ENCODE data around the gene NOL12. TPM values are rescaled to one million over a fixed set of nuclear protein-coding genes. Genes with fewer than 3 reads are reported as not detected.
A peak's percentile ranks its signal among the peaks of the same experiment; 100 is the strongest.

Gene NOL12
- total RNA-seq, 2 donors from 2014 or later = 30.3 to 38.2 TPM

- ATAC-seq (no peak), DNase-seq (no peak)
- intact Hi-C loops (cut with DNase I, micrococcal nuclease) = no loop called here
Measured at GRCh38 chr22:37657590-37658132, 28.5 kb upstream of the NOL12 start.

GRCh38 chr22:37658133-37659065 is 27.7 kb upstream of the NOL12 start, which contains the start of gene PDXP:
Gene PDXP, plus strand, starts transcription at chr22:37658723. Its CDS starts 60 bp downstream, at chr22:37658783.
- ATAC-seq = peak; percentile 74
- intact Hi-C loops (cut with DNase I, micrococcal nuclease) = no loop called here

GRCh38 chr22:37659066-37659896 is 26.9 kb upstream of the NOL12 start:
- intact Hi-C loops (cut with DNase I, micrococcal nuclease) = no loop called here
- peak; percentile 78 to 82 for DNase-seq
- peak; percentile 58 for ATAC-seq

More at GRCh38 chr22:37658133-37659065, 27.7 kb upstream of the NOL12 start, which contains the start of gene PDXP:
- peak; percentile 98 to 100 for DNase-seq

- intact Hi-C loops (cut with DNase I, micrococcal nuclease) = no loop called here
- DNase-seq (no peak), ATAC-seq (no peak)
Measured at GRCh38 chr22:37659897-37660708, 26.0 kb upstream of the NOL12 start.

GRCh38 chr22:37660709-37661045 is 25.5 kb upstream of the NOL12 start:
- no peak for ATAC-seq
- DNase-seq = no peak
- intact Hi-C loops (cut with DNase I, micrococcal nuclease) = no loop called here

GRCh38 chr22:37661160-37661924 is 24.8 kb upstream of the NOL12 start:
- ATAC-seq (no peak), DNase-seq (no peak)
- intact Hi-C loops (cut with DNase I, micrococcal nuclease) = no loop called here

- DNase-seq (no peak), ATAC-seq (no peak)
- intact Hi-C loops (cut with DNase I, micrococcal nuclease) = no loop called here
Measured at GRCh38 chr22:37662039-37662438, 24.1 kb upstream of the NOL12 start.

GRCh38 chr22:37663521-37664140 is 22.5 kb upstream of the NOL12 start:
- DNase-seq (no peak), ATAC-seq (no peak)
- intact Hi-C loops (cut with DNase I, micrococcal nuclease) = no loop called here

- DNase-seq (no peak), ATAC-seq (peak; percentile 68)
- intact Hi-C loops (cut with DNase I, micrococcal nuclease) = no loop called here
Measured at GRCh38 chr22:37664249-37665101, 21.7 kb upstream of the NOL12 start.

- ATAC-seq (no peak), DNase-seq (no peak)
- intact Hi-C loops (cut with DNase I, micrococcal nuclease) = no loop called here
Measured at GRCh38 chr22:37665487-37665886, 20.7 kb upstream of the NOL12 start.

GRCh38 chr22:37669586-37669985 is 16.6 kb upstream of the NOL12 start:
- DNase-seq (no peak), ATAC-seq (no peak)
- intact Hi-C loops (cut with DNase I, micrococcal nuclease) = no loop called here

GRCh38 chr22:37672206-37672919 is 13.8 kb upstream of the NOL12 start:
- intact Hi-C loops (cut with DNase I, micrococcal nuclease) = no loop called here

GRCh38 chr22:37672920-37673455 is 13.2 kb upstream of the NOL12 start:
- intact Hi-C loops (cut with DNase I, micrococcal nuclease) = no loop called here
- ATAC-seq (peak; percentile 9), DNase-seq (peak in 1 of 2 donors; percentile 55)

More at GRCh38 chr22:37672206-37672919, 13.8 kb upstream of the NOL12 start:
- no peak for ATAC-seq
- DNase-seq = peak in 1 of 2 donors; percentile 27

- intact Hi-C loops (cut with DNase I, micrococcal nuclease) = no loop called here
- no peak for DNase-seq
- no peak for ATAC-seq
Measured at GRCh38 chr22:37674248-37674647, 11.9 kb upstream of the NOL12 start.

Data from left colon (tissue), 2 donors.